Measurements from ENCODE around the gene HNF1A.

DNA sequence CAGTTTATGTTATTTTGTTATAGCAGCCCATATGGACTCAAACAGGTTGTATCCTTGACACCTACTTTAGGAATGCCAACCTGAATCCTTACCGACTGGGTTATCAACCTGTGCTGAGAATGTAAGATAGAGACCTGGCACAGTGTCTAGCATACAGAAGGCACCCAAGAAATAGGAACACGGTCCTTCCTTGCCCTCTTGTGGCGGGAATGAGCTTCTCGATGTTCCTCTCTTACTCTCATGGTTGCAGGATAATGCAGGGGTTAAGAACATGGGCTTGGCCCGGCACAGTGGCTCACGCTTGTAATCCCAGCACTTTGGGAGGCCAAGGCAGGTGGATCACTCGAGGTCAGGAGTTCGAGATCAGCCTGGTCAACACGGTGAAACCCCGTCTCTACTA lies 31.4 kb downstream of the HNF1A start:
- no peak for TF ChIP-seq POLR2A (IDR thresholded peaks at IDR 0.05)
- TF ChIP-seq, protein P1, sequence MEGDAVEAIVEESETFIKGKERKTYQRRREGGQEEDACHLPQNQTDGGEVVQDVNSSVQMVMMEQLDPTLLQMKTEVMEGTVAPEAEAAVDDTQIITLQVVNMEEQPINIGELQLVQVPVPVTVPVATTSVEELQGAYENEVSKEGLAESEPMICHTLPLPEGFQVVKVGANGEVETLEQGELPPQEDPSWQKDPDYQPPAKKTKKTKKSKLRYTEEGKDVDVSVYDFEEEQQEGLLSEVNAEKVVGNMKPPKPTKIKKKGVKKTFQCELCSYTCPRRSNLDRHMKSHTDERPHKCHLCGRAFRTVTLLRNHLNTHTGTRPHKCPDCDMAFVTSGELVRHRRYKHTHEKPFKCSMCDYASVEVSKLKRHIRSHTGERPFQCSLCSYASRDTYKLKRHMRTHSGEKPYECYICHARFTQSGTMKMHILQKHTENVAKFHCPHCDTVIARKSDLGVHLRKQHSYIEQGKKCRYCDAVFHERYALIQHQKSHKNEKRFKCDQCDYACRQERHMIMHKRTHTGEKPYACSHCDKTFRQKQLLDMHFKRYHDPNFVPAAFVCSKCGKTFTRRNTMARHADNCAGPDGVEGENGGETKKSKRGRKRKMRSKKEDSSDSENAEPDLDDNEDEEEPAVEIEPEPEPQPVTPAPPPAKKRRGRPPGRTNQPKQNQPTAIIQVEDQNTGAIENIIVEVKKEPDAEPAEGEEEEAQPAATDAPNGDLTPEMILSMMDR (IDR thresholded peaks at IDR 0.05) = no peak
